HG03066 (cell line): Measurements from ENCODE around the gene ZCCHC24.
"Not testable (repeated sequence)": the region's sequence is repeated elsewhere in the genome, so short reads cannot be mapped to it uniquely, and the experiment has no call there.

Experiments
- ATAC-seq: cut with Tn5 transposase; IDR thresholded peaks from one replicate; pipeline ENCODE4 v1.9.1; 2021; ENCODE audit warnings: low read depth; ENCODE audit not compliant: unreplicated experiment

ZCCHC24 gene

GRCh38 chr10:79350407-79351154 lies 94.8 kb downstream of the ZCCHC24 start:
- no peak for ATAC-seq

GRCh38 chr10:79349766-79350406 lies 95.5 kb downstream of the ZCCHC24 start:
- ATAC-seq = no peak

- ATAC-seq = no peak
Measured at GRCh38 chr10:79349072-79349491, 96.3 kb downstream of the ZCCHC24 start.

GRCh38 chr10:79348640-79348988 lies 96.8 kb downstream of the ZCCHC24 start:
- ATAC-seq = no peak

- peak; percentile 75 for ATAC-seq
Measured at GRCh38 chr10:79347894-79348639, 97.4 kb downstream of the ZCCHC24 start.

GRCh38 chr10:79347226-79347893 lies 98.1 kb downstream of the ZCCHC24 start, which contains the start of gene PPIF:
Gene PPIF, plus strand, starts transcription at chr10:79347469. Its CDS starts 80 bp downstream, at chr10:79347549.
- peak; percentile 74 for ATAC-seq

- no peak for ATAC-seq
Measured at GRCh38 chr10:79346388-79347225, 98.8 kb downstream of the ZCCHC24 start.

GRCh38 chr10:79346012-79346340 lies 99.4 kb downstream of the ZCCHC24 start:
- ATAC-seq = no peak

GRCh38 chr10:79345241-79346011 lies 100.0 kb downstream of the ZCCHC24 start:
- no peak for ATAC-seq

- ATAC-seq = no peak
Measured at GRCh38 chr10:79344502-79345195, 100.8 kb downstream of the ZCCHC24 start.

GRCh38 chr10:79342811-79343561 lies 102.4 kb downstream of the ZCCHC24 start:
- no peak for ATAC-seq

GRCh38 chr10:79342295-79342761 lies 103.1 kb downstream of the ZCCHC24 start:
- no peak for ATAC-seq

GRCh38 chr10:79340646-79341244 lies 104.7 kb downstream of the ZCCHC24 start:
- ATAC-seq = no peak

- ATAC-seq = no peak
Measured at GRCh38 chr10:79339266-79339665, 106.2 kb downstream of the ZCCHC24 start.

GRCh38 chr10:79337783-79338469 lies 107.5 kb downstream of the ZCCHC24 start:
- ATAC-seq = not testable (repeated sequence)

GRCh38 chr10:79336739-79337138 lies 108.7 kb downstream of the ZCCHC24 start:
- ATAC-seq = no peak

- ATAC-seq = no peak
Measured at GRCh38 chr10:79336276-79336675, 109.1 kb downstream of the ZCCHC24 start.
